Neuronal stem cell (in vitro differentiated cells): Measurements from ENCODE around the gene PDE6B.

ENCODE experiments used
- DNase-seq: peaks from one replicate; pipeline ENCODE4 v3.0.0-alpha.2; 2013; ENCODE audit warnings: low spot score
- H2AFZ ChIP-seq: one replicate; pipeline ENCODE4 v1.6.1; 2013; ENCODE audit warnings: mild to moderate bottlenecking, low read length, inconsistent platforms
- H2AK5ac ChIP-seq: 2 replicates; pipeline ENCODE4 v1.6.1; 2013; ENCODE audit warnings: low read depth, mild to moderate bottlenecking, inconsistent platforms, low read length, moderate library complexity, mixed read lengths
- H2BK120ac ChIP-seq: 2 replicates; pipeline ENCODE4 v1.6.1; 2013; ENCODE audit warnings: low read depth, mild to moderate bottlenecking, inconsistent platforms, low read length, moderate library complexity, mixed read lengths
- H2BK12ac ChIP-seq: one replicate; pipeline ENCODE4 v1.6.1; 2013; ENCODE audit warnings: low read length, inconsistent platforms
- H2BK15ac ChIP-seq: 2 replicates; pipeline ENCODE4 v1.6.1; 2013; ENCODE audit warnings: mild to moderate bottlenecking, low read length, inconsistent platforms, mixed read lengths
- H2BK5ac ChIP-seq: one replicate; pipeline ENCODE4 v1.6.1; 2013; ENCODE audit warnings: inconsistent platforms, mild to moderate bottlenecking, low read length, moderate library complexity
- H3K14ac ChIP-seq: one replicate; pipeline ENCODE4 v1.6.1; 2013; ENCODE audit warnings: low read length, inconsistent platforms
- H3K18ac ChIP-seq: 2 replicates; pipeline ENCODE4 v1.6.1; 2013; ENCODE audit warnings: low read length, inconsistent platforms
- H3K23ac ChIP-seq: 2 replicates; pipeline ENCODE4 v1.6.1; 2013; ENCODE audit warnings: low read depth, mild to moderate bottlenecking, mixed read lengths, low read length, inconsistent platforms; ENCODE audit not compliant: poor library complexity
- H3K27ac ChIP-seq: replicated peaks from 3 replicates; pipeline ENCODE4 v1.5.1; 2013; ENCODE audit warnings: low read length, inconsistent platforms
- H3K27me3 ChIP-seq, 3 experiments: 2 replicates each; pipeline ENCODE4 v1.6.1; 2013; ENCODE audit warnings: low read length in 3 of 3, mild to moderate bottlenecking in 2 of 3, inconsistent platforms in 1 of 3, low read depth in 1 of 3, mixed read lengths in 1 of 3, moderate library complexity in 1 of 3; ENCODE audit not compliant: control insufficient read depth in 3 of 3, insufficient read depth in 3 of 3
- H3K36me3 ChIP-seq, 2 donors: replicated peaks in 1 of 2; 2 replicates each; pipeline ENCODE4 v1.6.1; 2013; ENCODE audit warnings: low read length in 2 of 2; ENCODE audit not compliant: control insufficient read depth in 2 of 2, insufficient read depth in 2 of 2
- H3K4ac ChIP-seq: 2 replicates; pipeline ENCODE4 v1.6.1; 2013; ENCODE audit warnings: inconsistent platforms, mild to moderate bottlenecking, low read length, moderate library complexity
- H3K4me1 ChIP-seq, 2 donors: 1 replicate in 1 of 2; 2 replicates in 1 of 2; pipeline ENCODE4 v1.6.1; 2013; ENCODE audit warnings: low read length in 2 of 2, low read depth in 1 of 2; ENCODE audit not compliant: control insufficient read depth in 2 of 2, insufficient read depth in 1 of 2
- H3K4me2 ChIP-seq: one replicate; pipeline ENCODE4 v1.6.1; 2013; ENCODE audit warnings: mild to moderate bottlenecking, low read length, inconsistent platforms; ENCODE audit not compliant: insufficient read depth, poor library complexity, severe bottlenecking
- H3K4me3 ChIP-seq, 2 donors: 2 replicates each; pipeline ENCODE4 v1.5.1; 2013; ENCODE audit warnings: low read length in 2 of 2, mild to moderate bottlenecking in 2 of 2, inconsistent platforms in 1 of 2, moderate library complexity in 1 of 2
- H3K79me1 ChIP-seq: one replicate; pipeline ENCODE4 v1.6.1; 2013; ENCODE audit warnings: low read depth, mild to moderate bottlenecking, inconsistent platforms, low read length, moderate library complexity
- H3K9ac ChIP-seq: one replicate; pipeline ENCODE4 v1.6.1; 2013; ENCODE audit warnings: mild to moderate bottlenecking, low read depth, low read length, inconsistent platforms; ENCODE audit not compliant: poor library complexity
- H3K9me3 ChIP-seq, 2 donors: replicated peaks in 1 of 2; 2 replicates each; pipeline versions ENCODE3 to v1.6.1; 2013; ENCODE audit warnings: low read length in 2 of 2, mild to moderate bottlenecking in 2 of 2, inconsistent platforms in 1 of 2, low read depth in 1 of 2, mixed read lengths in 1 of 2, moderate library complexity in 1 of 2; ENCODE audit not compliant: control insufficient read depth in 2 of 2, insufficient read depth in 1 of 2
- H4K8ac ChIP-seq: one replicate; pipeline ENCODE4 v1.6.1; 2013; ENCODE audit warnings: low read depth, mild to moderate bottlenecking, inconsistent platforms, low read length, moderate library complexity
- H4K91ac ChIP-seq: one replicate; pipeline ENCODE4 v1.6.1; 2013; ENCODE audit warnings: low read length, low read depth, mild to moderate bottlenecking, inconsistent platforms; ENCODE audit not compliant: poor library complexity
- WGBS, 2 donors: extraction: QIAGEN DNeasy Blood & Tissue Kit; methylation state at CpG; one replicate each; pipeline ENCODE4 v1.1.7; 2013; ENCODE audit warnings: missing lambda C conversion rate in 2 of 2, mixed read lengths in 1 of 2; ENCODE audit not compliant: insufficient read length in 2 of 2, insufficient replicate concordance in 1 of 2; ENCODE audit errors: extremely low coverage in 2 of 2; 5-methylcytosine and 5-hydroxymethylcytosine counted together

Gene PDE6B

DNA sequence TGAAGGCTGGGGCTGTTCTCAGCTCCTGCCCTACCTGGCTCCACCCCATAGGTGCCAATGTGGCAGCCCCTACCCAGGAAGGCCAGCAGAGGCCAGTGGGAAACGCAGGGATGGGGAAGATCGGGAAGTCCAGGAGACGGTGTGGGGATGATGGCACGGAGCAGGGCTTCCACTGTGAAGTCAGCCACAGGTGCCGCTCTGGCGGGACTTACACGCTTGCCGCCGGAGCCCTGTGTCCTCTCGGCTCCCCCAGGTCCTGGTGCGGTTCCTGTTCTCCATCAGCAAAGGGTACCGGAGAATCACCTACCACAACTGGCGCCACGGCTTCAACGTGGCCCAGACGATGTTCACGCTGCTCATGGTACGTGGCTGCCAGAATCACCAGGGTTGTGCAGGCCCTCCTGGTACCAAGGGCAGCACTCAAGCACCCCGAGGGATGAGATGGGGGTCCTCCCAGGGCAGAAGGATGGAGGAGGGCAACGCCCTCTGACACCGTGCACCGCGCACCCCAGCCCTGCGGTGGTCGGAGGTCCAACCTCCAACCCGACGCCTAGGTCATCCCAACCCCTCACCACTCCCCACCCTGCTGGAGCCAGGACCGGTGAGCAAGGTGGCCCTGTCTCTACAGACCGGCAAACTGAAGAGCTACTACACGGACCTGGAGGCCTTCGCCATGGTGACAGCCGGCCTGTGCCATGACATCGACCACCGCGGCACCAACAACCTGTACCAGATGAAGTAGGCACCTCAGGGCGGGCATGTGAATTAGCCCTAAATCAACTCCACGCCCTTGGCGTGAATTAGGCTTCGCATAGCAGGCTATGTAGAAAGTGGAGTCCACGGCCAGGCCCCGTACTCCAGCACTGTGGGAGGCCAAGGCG is 36.7 kb downstream of the PDE6B start:
- no peak overlapping the region for H3K27ac ChIP-seq
- peaks cover 0 to 6% of the 10 kb centered on the region in 2 donors for H3K4me1 ChIP-seq
- H3K4me3 ChIP-seq = no peak overlapping the region
- H3K27me3 ChIP-seq = peaks cover 0 to 19% (median 0%) of the 10 kb centered on the region in 3 experiments
- no peak overlapping the region for H4K91ac ChIP-seq
- H3K4ac ChIP-seq = no peak overlapping the region
- H3K23ac ChIP-seq = no peak overlapping the region
- H3K36me3 ChIP-seq = peaks cover 0 to 8% of the 10 kb centered on the region in 2 donors
- H2BK5ac ChIP-seq = peak overlapping the region; percentile 53
- no peak overlapping the region for H2AFZ ChIP-seq
- no peak overlapping the region for H2BK120ac ChIP-seq
- peak overlapping the region; percentile 10 for H2BK12ac ChIP-seq
- H3K9me3 ChIP-seq = peaks cover 0 to 7% of the 10 kb centered on the region in 2 donors
- peaks cover 2% of the 10 kb centered on the region for H3K79me1 ChIP-seq
- no peak for DNase-seq
- peak overlapping the region; percentile 28 for H3K18ac ChIP-seq
- H2AK5ac ChIP-seq = peak overlapping the region; percentile 63
- H3K9ac ChIP-seq = no peak overlapping the region
- H3K14ac ChIP-seq = no peak overlapping the region
- H4K8ac ChIP-seq = peak overlapping the region; percentile 65
- H2BK15ac ChIP-seq = peak overlapping the region; percentile 27
- no CpG with 5 or more reads among the region's 42 CpGs for WGBS, 2 donors
- H3K4me2 ChIP-seq = no peak overlapping the region

DNA sequence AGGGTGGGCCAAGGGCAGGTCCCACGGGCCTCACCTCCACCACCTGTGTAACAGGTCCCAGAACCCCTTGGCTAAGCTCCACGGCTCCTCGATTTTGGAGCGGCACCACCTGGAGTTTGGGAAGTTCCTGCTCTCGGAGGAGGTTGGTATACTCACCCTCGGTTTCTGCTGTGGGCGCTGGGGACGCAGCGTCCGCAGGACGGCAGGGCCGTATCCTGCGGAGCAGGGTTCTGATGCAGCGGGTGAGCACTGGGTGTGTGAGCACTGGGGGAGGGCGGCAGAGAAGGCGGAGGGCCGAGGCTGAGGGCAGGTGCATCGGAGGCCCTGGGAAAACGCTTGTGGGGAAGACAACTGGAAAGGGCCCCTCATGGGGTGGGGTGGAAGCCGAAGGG is 37.7 kb downstream of the PDE6B start:
- H2BK120ac ChIP-seq = peak overlapping the region; percentile 5
- WGBS, 2 donors = no CpG with 5 or more reads among the region's 20 CpGs
- H3K18ac ChIP-seq = peak overlapping the region; percentile 85
- H3K9ac ChIP-seq = peak overlapping the region; percentile 88
- no peak overlapping the region for H3K27ac ChIP-seq
- peaks cover 0 to 7% of the 10 kb centered on the region in 2 donors for H3K9me3 ChIP-seq
- no peak overlapping the region for H4K8ac ChIP-seq
- H3K36me3 ChIP-seq = peaks cover 0 to 8% of the 10 kb centered on the region in 2 donors
- peak overlapping the region; percentile 92 for H2AFZ ChIP-seq
- no peak overlapping the region for H3K14ac ChIP-seq
- H3K4ac ChIP-seq = no peak overlapping the region
- H2BK5ac ChIP-seq = peak overlapping the region; percentile 75
- peak overlapping the region; percentile 98 for H2AK5ac ChIP-seq
- no peak overlapping the region for H4K91ac ChIP-seq
- H3K79me1 ChIP-seq = peaks cover 2% of the 10 kb centered on the region
- peak overlapping the region; percentile 44 for H3K23ac ChIP-seq
- H3K27me3 ChIP-seq = peaks cover 0 to 19% (median 0%) of the 10 kb centered on the region in 3 experiments
- H2BK12ac ChIP-seq = peak overlapping the region; percentile 73
- H2BK15ac ChIP-seq = peak overlapping the region; percentile 21
- peak overlapping the region in 1 of 2 donors; percentile 85 for H3K4me3 ChIP-seq
- no peak for DNase-seq
- peaks cover 0 to 6% of the 10 kb centered on the region in 2 donors for H3K4me1 ChIP-seq
- H3K4me2 ChIP-seq = peak overlapping the region; percentile 67

DNA sequence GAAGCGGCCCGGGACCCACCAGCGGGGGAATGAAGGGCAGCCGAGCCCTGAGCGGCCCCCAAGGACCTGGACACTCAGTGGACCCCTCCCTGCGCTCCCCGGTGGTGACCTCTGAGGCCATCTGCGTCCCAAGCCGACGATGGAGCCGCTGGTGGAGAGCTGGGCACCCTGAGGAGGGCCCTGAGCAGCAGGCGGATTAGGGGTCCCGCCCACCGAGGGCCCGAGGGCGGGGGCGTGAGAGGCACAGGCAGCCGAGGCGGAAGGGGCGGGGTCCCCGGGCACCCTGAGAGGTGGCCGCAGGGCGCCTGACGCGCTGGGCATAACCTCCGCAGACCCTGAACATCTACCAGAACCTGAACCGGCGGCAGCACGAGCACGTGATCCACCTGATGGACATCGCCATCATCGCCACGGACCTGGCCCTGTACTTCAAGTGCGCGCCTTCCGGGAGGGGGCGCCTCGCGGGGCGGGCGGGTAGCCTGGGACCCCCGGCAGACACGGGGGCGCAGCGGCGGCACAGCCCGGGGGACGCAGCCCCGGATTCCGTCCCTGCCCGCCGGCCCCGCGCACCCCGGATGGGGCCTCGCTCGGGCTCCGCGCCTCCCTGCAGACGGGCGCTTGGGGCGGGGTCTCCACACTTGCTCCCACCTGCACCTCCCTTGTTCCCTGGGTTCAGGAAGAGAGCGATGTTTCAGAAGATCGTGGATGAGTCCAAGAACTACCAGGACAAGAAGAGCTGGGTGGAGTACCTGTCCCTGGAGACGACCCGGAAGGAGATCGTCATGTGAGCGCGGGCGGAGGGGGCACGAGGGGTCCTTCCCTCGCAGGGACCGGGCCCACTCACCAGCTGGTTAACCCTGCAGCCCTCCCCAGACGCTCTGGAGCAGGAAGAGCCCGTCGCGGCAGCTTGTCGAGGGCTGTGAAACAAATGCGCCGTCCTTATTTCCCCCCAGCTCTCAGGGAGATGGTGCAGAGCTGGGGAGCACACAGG is 38.4 kb downstream of the PDE6B start:
- Histone ChIP-seq H3K14ac (peak overlapping the region; percentile 56), H2AFZ (peak overlapping the region; percentile 92), H2BK120ac (peak overlapping the region; percentile 5), H3K4me1 (peaks cover 0 to 6% of the 10 kb centered on the region in 2 donors), H3K23ac (peak overlapping the region; percentile 44), H3K4me3 (peak overlapping the region; percentile 38 to 85), H3K9me3 (peaks cover 0 to 7% of the 10 kb centered on the region in 2 donors), H2BK15ac (peak overlapping the region; percentile 21), H3K36me3 (peaks cover 0 to 8% of the 10 kb centered on the region in 2 donors), H2AK5ac (peak overlapping the region; percentile 98), H3K4me2 (peak overlapping the region; percentile 67), H3K79me1 (peaks cover 2% of the 10 kb centered on the region), H4K91ac (no peak overlapping the region), H4K8ac (no peak overlapping the region), H2BK5ac (peak overlapping the region; percentile 75), H3K9ac (peak overlapping the region; percentile 88), H3K18ac (peak overlapping the region; percentile 95), H3K27me3 (peaks cover 0 to 19% (median 0%) of the 10 kb centered on the region in 3 experiments), H3K4ac (no peak overlapping the region), H2BK12ac (no peak overlapping the region), H3K27ac (peak overlapping the region; percentile 22)
- no peak for DNase-seq
- no CpG with 5 or more reads among the region's 80 CpGs for WGBS, 2 donors
